ENCODE measurements around the gene CHST13. TPM values are rescaled to one million over a fixed set of nuclear protein-coding genes. Genes with fewer than 3 reads are reported as not detected.

CHST13 gene
- total RNA-seq, 2 donors from 2014 or later: not detected

- Mint-ChIP-seq H3K9me3 (no peaks in the 10 kb centered on the region), H3K27me3 (ENCODE audit: low read depth) (peaks cover 8% of the 10 kb centered on the region), H3K36me3 (ENCODE audit: insufficient read depth in 2 of 2) (no peaks in the 10 kb centered on the region), H3K4me1 (ENCODE audit: low read depth) (no peaks in the 10 kb centered on the region), H3K4me3 (no peak overlapping the region), H3K27ac (no peak overlapping the region)
- DNase-seq: no peak
- ATAC-seq (replicated peaks in 1 of 2): no peak
Observed at GRCh38 chr3:126546549-126547239, 22.7 kb downstream of the CHST13 start.

- ATAC-seq (replicated peaks in 1 of 2): no peak
- H3K4me1 Mint-ChIP-seq (ENCODE audit: low read depth): no peaks in the 10 kb centered on the region
- no peaks in the 10 kb centered on the region for H3K36me3 Mint-ChIP-seq (ENCODE audit: insufficient read depth in 2 of 2)
- peaks cover 8% of the 10 kb centered on the region for H3K27me3 Mint-ChIP-seq (ENCODE audit: low read depth)
- no peaks in the 10 kb centered on the region for H3K9me3 Mint-ChIP-seq
- DNase-seq: no peak
- no peak overlapping the region for H3K4me3 Mint-ChIP-seq
- no peak overlapping the region for H3K27ac Mint-ChIP-seq
Observed at GRCh38 chr3:126547721-126548120, 23.8 kb downstream of the CHST13 start.

- H3K4me1 Mint-ChIP-seq (ENCODE audit: low read depth): no peaks in the 10 kb centered on the region
- H3K9me3 Mint-ChIP-seq: no peaks in the 10 kb centered on the region
- H3K27me3 Mint-ChIP-seq (ENCODE audit: low read depth): peaks cover 8% of the 10 kb centered on the region
- no peak overlapping the region for H3K4me3 Mint-ChIP-seq
- ATAC-seq (replicated peaks in 1 of 2) (no peak), DNase-seq (no peak)
- H3K27ac Mint-ChIP-seq: peak overlapping the region; percentile 34
- H3K36me3 Mint-ChIP-seq (ENCODE audit: insufficient read depth in 2 of 2): no peaks in the 10 kb centered on the region
Observed at GRCh38 chr3:126548556-126549466, 24.9 kb downstream of the CHST13 start.

- no peak for DNase-seq
- no peak overlapping the region for H3K27ac Mint-ChIP-seq
- H3K27me3 Mint-ChIP-seq (ENCODE audit: low read depth): peaks cover 8% of the 10 kb centered on the region
- no peak for ATAC-seq (replicated peaks in 1 of 2)
- no peak overlapping the region for H3K4me3 Mint-ChIP-seq
- H3K4me1 Mint-ChIP-seq (ENCODE audit: low read depth): no peaks in the 10 kb centered on the region
- no peaks in the 10 kb centered on the region for H3K9me3 Mint-ChIP-seq
- no peaks in the 10 kb centered on the region for H3K36me3 Mint-ChIP-seq (ENCODE audit: insufficient read depth in 2 of 2)
Observed at GRCh38 chr3:126549861-126550487, 26.0 kb downstream of the CHST13 start.

GRCh38 chr3:126550488-126551051, 26.6 kb downstream of the CHST13 start:
- H3K9me3 Mint-ChIP-seq: no peaks in the 10 kb centered on the region
- H3K27me3 Mint-ChIP-seq (ENCODE audit: low read depth): peaks cover 8% of the 10 kb centered on the region
- DNase-seq: no peak
- no peaks in the 10 kb centered on the region for H3K36me3 Mint-ChIP-seq (ENCODE audit: insufficient read depth in 2 of 2)
- H3K4me3 Mint-ChIP-seq: no peak overlapping the region
- no peak overlapping the region for H3K27ac Mint-ChIP-seq
- no peaks in the 10 kb centered on the region for H3K4me1 Mint-ChIP-seq (ENCODE audit: low read depth)
- no peak for ATAC-seq (replicated peaks in 1 of 2)

- Mint-ChIP-seq H3K27me3 (ENCODE audit: low read depth) (peaks cover 8% of the 10 kb centered on the region), H3K27ac (no peak overlapping the region), H3K4me3 (no peak overlapping the region), H3K9me3 (no peaks in the 10 kb centered on the region), H3K4me1 (ENCODE audit: low read depth) (no peaks in the 10 kb centered on the region), H3K36me3 (ENCODE audit: insufficient read depth in 2 of 2) (no peaks in the 10 kb centered on the region)
- DNase-seq: no peak
- ATAC-seq (replicated peaks in 1 of 2): no peak
Observed at GRCh38 chr3:126551121-126551838, 27.3 kb downstream of the CHST13 start.

GRCh38 chr3:126551839-126552687, 28.1 kb downstream of the CHST13 start:
- no peaks in the 10 kb centered on the region for H3K4me1 Mint-ChIP-seq (ENCODE audit: low read depth)
- no peaks in the 10 kb centered on the region for H3K9me3 Mint-ChIP-seq
- peaks cover 8% of the 10 kb centered on the region for H3K27me3 Mint-ChIP-seq (ENCODE audit: low read depth)
- no peak for ATAC-seq (replicated peaks in 1 of 2)
- no peaks in the 10 kb centered on the region for H3K36me3 Mint-ChIP-seq (ENCODE audit: insufficient read depth in 2 of 2)
- no peak overlapping the region for H3K27ac Mint-ChIP-seq
- no peak overlapping the region for H3K4me3 Mint-ChIP-seq
- no peak for DNase-seq

GRCh38 chr3:126552688-126553283, 28.8 kb downstream of the CHST13 start:
- Mint-ChIP-seq H3K4me1 (ENCODE audit: low read depth) (no peaks in the 10 kb centered on the region), H3K9me3 (no peaks in the 10 kb centered on the region)

GRCh38 chr3:126553284-126554084, 29.5 kb downstream of the CHST13 start:
- Mint-ChIP-seq H3K27me3 (ENCODE audit: low read depth) (peaks cover 8% of the 10 kb centered on the region), H3K4me3 (no peak overlapping the region), H3K27ac (no peak overlapping the region), H3K9me3 (no peaks in the 10 kb centered on the region), H3K4me1 (ENCODE audit: low read depth) (no peaks in the 10 kb centered on the region), H3K36me3 (ENCODE audit: insufficient read depth in 2 of 2) (no peaks in the 10 kb centered on the region)
- no peak for DNase-seq
- ATAC-seq (replicated peaks in 1 of 2): no peak

More at GRCh38 chr3:126552688-126553283, 28.8 kb downstream of the CHST13 start:
- H3K27me3 Mint-ChIP-seq (ENCODE audit: low read depth): peaks cover 8% of the 10 kb centered on the region
- no peaks in the 10 kb centered on the region for H3K36me3 Mint-ChIP-seq (ENCODE audit: insufficient read depth in 2 of 2)
- no peak overlapping the region for H3K4me3 Mint-ChIP-seq
- no peak for DNase-seq
- H3K27ac Mint-ChIP-seq: no peak overlapping the region
- ATAC-seq (replicated peaks in 1 of 2): no peak

- no peak for DNase-seq
- Mint-ChIP-seq H3K4me1 (ENCODE audit: low read depth) (no peaks in the 10 kb centered on the region), H3K9me3 (no peaks in the 10 kb centered on the region), H3K27me3 (ENCODE audit: low read depth) (no peaks in the 10 kb centered on the region), H3K4me3 (no peak overlapping the region), H3K36me3 (ENCODE audit: insufficient read depth in 2 of 2) (no peaks in the 10 kb centered on the region), H3K27ac (no peak overlapping the region)
- no peak for ATAC-seq (replicated peaks in 1 of 2)
Observed at GRCh38 chr3:126554560-126555525, 30.9 kb downstream of the CHST13 start.
